HFFc6 (cell line): ENCODE data around the gene PRUNE1. TPM values are rescaled to one million over a fixed set of nuclear protein-coding genes. Genes with fewer than 3 reads are reported as not detected.

Experiments
- DNase-seq: peaks from one replicate; pipeline ENCODE4 v3.0.0-alpha.2; 2018
- H3K27ac Mint-ChIP-seq: 2 replicates; pipeline ENCODE4 v1.8.0; 2020; ENCODE audit warnings: mild to moderate bottlenecking, mixed read lengths
- H3K27me3 Mint-ChIP-seq: 2 replicates; pipeline ENCODE4 v1.8.0; 2021; ENCODE audit warnings: mild to moderate bottlenecking, moderate library complexity, mixed read lengths; ENCODE audit not compliant: insufficient read depth
- H3K36me3 Mint-ChIP-seq: 2 replicates; pipeline ENCODE4 v1.8.0; 2021; ENCODE audit warnings: low read depth, mixed read lengths
- H3K4me1 Mint-ChIP-seq: 2 replicates; pipeline ENCODE4 v1.8.0; 2020; ENCODE audit warnings: low read depth, mixed read lengths
- H3K4me3 Mint-ChIP-seq: 2 replicates; pipeline ENCODE4 v1.8.0; 2020; ENCODE audit warnings: mild to moderate bottlenecking, moderate library complexity, mixed read lengths
- H3K9me3 Mint-ChIP-seq: 2 replicates; pipeline ENCODE4 v1.8.0; 2020; ENCODE audit warnings: mild to moderate bottlenecking, mixed read lengths
- CTCF ChIP-seq: fragments of 200-600 bp; sonication (generic); IDR thresholded peaks from 2 replicates; pipeline ENCODE4 v1.5.0; 2021; ENCODE audit warnings: antibody characterized with exemption, mild to moderate bottlenecking
- total RNA-seq, 6 experiments: library from RNA; stranded (reverse); fragmentation: NEBNext Ultra II Directional; extraction: Animal tissue kit (Norgen Biotek cat#: 25700); gene quantifications; 2 replicates in 1 of 6; 3 replicates in 5 of 6; pipeline ENCODE4 v1.2.3, GENCODE V29; 2021

Gene PRUNE1
- total RNA-seq, 6 experiments from 2014 or later = 6.6 to 10.0 (median 7.7) TPM

DNA sequence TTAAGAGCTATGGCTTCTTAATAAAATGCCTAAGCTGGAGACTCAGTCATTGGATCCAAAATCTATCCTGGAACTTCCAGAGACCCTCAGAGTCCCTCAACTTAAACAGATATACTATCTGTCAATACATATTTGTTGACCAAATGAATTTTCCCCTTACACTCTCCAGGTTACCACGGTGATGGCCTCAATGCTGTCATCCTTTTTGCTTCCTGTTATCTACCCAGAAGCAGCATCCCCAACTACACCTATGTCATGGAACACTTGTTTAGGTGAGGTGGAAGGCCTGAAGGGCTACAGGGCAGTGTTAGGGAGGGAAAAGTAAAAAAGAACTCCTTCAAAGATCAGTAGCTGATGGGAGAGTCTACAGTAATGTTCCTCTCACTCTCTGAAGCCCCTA, 34.9 kb downstream of the PRUNE1 start:
- peaks cover 15% of the 10 kb centered on the region for H3K4me1 Mint-ChIP-seq
- no peak overlapping the region for H3K4me3 Mint-ChIP-seq
- TF ChIP-seq CTCF = no peak
- no peak for DNase-seq
- no peaks in the 10 kb centered on the region; the same call in 1 of the 2 replicates for H3K27me3 Mint-ChIP-seq
- no peak overlapping the region for H3K27ac Mint-ChIP-seq
- no peaks in the 10 kb centered on the region for H3K9me3 Mint-ChIP-seq
- H3K36me3 Mint-ChIP-seq = no peaks in the 10 kb centered on the region

- Mint-ChIP-seq H3K4me1 (peaks cover 31% of the 10 kb centered on the region), H3K4me3 (peak within 1 kb of the TSS; percentile 95), H3K27me3 (peaks cover 4% of the 10 kb centered on the region), H3K9me3 (no peaks in the 10 kb centered on the region), H3K36me3 (peaks cover 6% of the 10 kb centered on the region), H3K27ac (peak within 1 kb of the TSS; percentile 96)
- DNase-seq = peak; percentile 39
- no peak for TF ChIP-seq CTCF
Observed at GRCh38 chr1:151047591-151047924, 39.3 kb downstream of the PRUNE1 start, which contains the start of gene C1orf56. Gene C1orf56 (plus strand): TSS chr1:151047751. CDS start chr1:151047848, 97 bp downstream.

- Mint-ChIP-seq H3K27me3 (peaks cover 4% of the 10 kb centered on the region), H3K27ac (peak overlapping the region; percentile 96), H3K4me1 (peaks cover 31% of the 10 kb centered on the region), H3K4me3 (peak overlapping the region; percentile 95), H3K9me3 (no peaks in the 10 kb centered on the region), H3K36me3 (peaks cover 6% of the 10 kb centered on the region)
- DNase-seq = peak; percentile 76
- peak; percentile 77 for TF ChIP-seq CTCF
Observed at GRCh38 chr1:151047925-151048644, 39.8 kb downstream of the PRUNE1 start.

DNA sequence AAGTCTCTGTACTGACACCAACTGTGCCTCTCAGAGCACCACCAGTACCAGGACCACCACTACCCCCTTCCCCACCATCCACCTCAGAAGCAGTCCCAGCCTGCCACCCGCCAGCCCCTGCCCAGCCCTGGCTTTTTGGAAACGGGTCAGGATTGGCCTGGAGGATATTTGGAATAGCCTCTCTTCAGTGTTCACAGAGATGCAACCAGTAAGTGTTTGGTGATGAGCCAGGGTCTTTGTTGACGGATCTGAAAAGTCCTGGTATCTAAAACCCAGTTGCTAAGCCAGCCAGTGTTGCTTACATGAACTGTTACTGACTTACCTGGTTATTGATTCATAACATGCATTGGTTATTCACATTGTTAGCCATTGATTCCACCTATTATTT, 40.4 kb downstream of the PRUNE1 start:
- no peak for DNase-seq
- peaks cover 4% of the 10 kb centered on the region for H3K27me3 Mint-ChIP-seq
- H3K27ac Mint-ChIP-seq = peak overlapping the region; percentile 96
- H3K4me1 Mint-ChIP-seq = peaks cover 31% of the 10 kb centered on the region
- peak overlapping the region; percentile 95 for H3K4me3 Mint-ChIP-seq
- H3K9me3 Mint-ChIP-seq = no peaks in the 10 kb centered on the region
- peaks cover 6% of the 10 kb centered on the region for H3K36me3 Mint-ChIP-seq
- TF ChIP-seq CTCF = peak; percentile 39

GRCh38 chr1:151049458-151049857, 41.2 kb downstream of the PRUNE1 start:
- Mint-ChIP-seq H3K9me3 (no peaks in the 10 kb centered on the region), H3K4me3 (peak overlapping the region; percentile 95), H3K4me1 (peaks cover 31% of the 10 kb centered on the region), H3K27ac (peak overlapping the region; percentile 96; the same call in 1 of the 2 replicates), H3K36me3 (peaks cover 11% of the 10 kb centered on the region), H3K27me3 (peaks cover 4% of the 10 kb centered on the region)
- no peak for TF ChIP-seq CTCF
- no peak for DNase-seq
